ENCODE data around the gene SLC35E4.
"Not testable (repeated sequence)": the region's sequence is repeated elsewhere in the genome, so short reads cannot be mapped to it uniquely, and the experiment has no call there.

Gene SLC35E4

GRCh38 chr22:30631469-30631868, 4.1 kb upstream of the SLC35E4 start:
- not testable (repeated sequence) for H3K9me3 Mint-ChIP-seq; H3K36me3 Mint-ChIP-seq (ENCODE audit: low read depth); H3K27me3 Mint-ChIP-seq; H3K4me3 Mint-ChIP-seq; H3K27ac Mint-ChIP-seq
- peaks cover 16% of the 10 kb centered on the region for H3K4me1 Mint-ChIP-seq (ENCODE audit: low read depth)

- Mint-ChIP-seq H3K36me3 (ENCODE audit: low read depth) (peaks cover 7% of the 10 kb centered on the region), H3K4me3 (peak overlapping the region; percentile 87), H3K27me3 (no peaks in the 10 kb centered on the region), H3K4me1 (ENCODE audit: low read depth) (peaks cover 30% of the 10 kb centered on the region), H3K9me3 (no peaks in the 10 kb centered on the region), H3K27ac (peak overlapping the region; percentile 85)
These were observed 929 bp upstream of the SLC35E4 start for GRCh38 chr22:30634471-30635233.

GRCh38 chr22:30636226-30637077, 871 bp downstream of the SLC35E4 start:
- no peaks in the 10 kb centered on the region for H3K27me3 Mint-ChIP-seq
- peaks cover 30% of the 10 kb centered on the region for H3K4me1 Mint-ChIP-seq (ENCODE audit: low read depth)
- peak overlapping the region; percentile 87 for H3K4me3 Mint-ChIP-seq
- H3K36me3 Mint-ChIP-seq (ENCODE audit: low read depth): peaks cover 9% of the 10 kb centered on the region
- H3K9me3 Mint-ChIP-seq: no peaks in the 10 kb centered on the region
- peak overlapping the region; percentile 86 for H3K27ac Mint-ChIP-seq

- H3K27ac Mint-ChIP-seq: no peak overlapping the region
- peaks cover 37% of the 10 kb centered on the region for H3K4me1 Mint-ChIP-seq (ENCODE audit: low read depth)
- no peaks in the 10 kb centered on the region for H3K27me3 Mint-ChIP-seq
- peak overlapping the region; percentile 87 for H3K4me3 Mint-ChIP-seq
- no peaks in the 10 kb centered on the region for H3K9me3 Mint-ChIP-seq
- peaks cover 9% of the 10 kb centered on the region for H3K36me3 Mint-ChIP-seq (ENCODE audit: low read depth)
These were observed 2.1 kb downstream of the SLC35E4 start for GRCh38 chr22:30637701-30638114.

GRCh38 chr22:30640361-30640760, 4.8 kb downstream of the SLC35E4 start:
- Mint-ChIP-seq H3K36me3 (ENCODE audit: low read depth) (peaks cover 9% of the 10 kb centered on the region), H3K27ac (no peak overlapping the region), H3K27me3 (no peaks in the 10 kb centered on the region), H3K4me1 (ENCODE audit: low read depth) (peaks cover 49% of the 10 kb centered on the region), H3K9me3 (no peaks in the 10 kb centered on the region), H3K4me3 (no peak overlapping the region)

GRCh38 chr22:30640839-30641430, 5.4 kb downstream of the SLC35E4 start:
- Mint-ChIP-seq H3K4me3 (no peak overlapping the region), H3K4me1 (ENCODE audit: low read depth) (peaks cover 48% of the 10 kb centered on the region), H3K27me3 (no peaks in the 10 kb centered on the region), H3K9me3 (no peaks in the 10 kb centered on the region), H3K36me3 (ENCODE audit: low read depth) (peaks cover 9% of the 10 kb centered on the region), H3K27ac (no peak overlapping the region)

GRCh38 chr22:30643055-30643875, 7.7 kb downstream of the SLC35E4 start:
- H3K27me3 Mint-ChIP-seq: no peaks in the 10 kb centered on the region
- H3K9me3 Mint-ChIP-seq: no peaks in the 10 kb centered on the region
- H3K4me1 Mint-ChIP-seq (ENCODE audit: low read depth): peaks cover 44% of the 10 kb centered on the region
- peak overlapping the region; percentile 44 for H3K4me3 Mint-ChIP-seq
- H3K27ac Mint-ChIP-seq: peak overlapping the region; percentile 93
- H3K36me3 Mint-ChIP-seq (ENCODE audit: low read depth): peaks cover 16% of the 10 kb centered on the region

- peaks cover 67% of the 10 kb centered on the region for H3K4me1 Mint-ChIP-seq (ENCODE audit: low read depth)
- no peak overlapping the region for H3K4me3 Mint-ChIP-seq
- H3K27ac Mint-ChIP-seq: no peak overlapping the region
- H3K27me3 Mint-ChIP-seq: no peaks in the 10 kb centered on the region
- no peaks in the 10 kb centered on the region for H3K9me3 Mint-ChIP-seq
- H3K36me3 Mint-ChIP-seq (ENCODE audit: low read depth): peaks cover 7% of the 10 kb centered on the region
These were observed 11.1 kb downstream of the SLC35E4 start for GRCh38 chr22:30646518-30647160.

GRCh38 chr22:30647536-30647935, 12.0 kb downstream of the SLC35E4 start:
- H3K9me3 Mint-ChIP-seq: no peaks in the 10 kb centered on the region
- peaks cover 7% of the 10 kb centered on the region for H3K36me3 Mint-ChIP-seq (ENCODE audit: low read depth)
- no peak overlapping the region for H3K27ac Mint-ChIP-seq
- H3K27me3 Mint-ChIP-seq: no peaks in the 10 kb centered on the region
- H3K4me1 Mint-ChIP-seq (ENCODE audit: low read depth): peaks cover 70% of the 10 kb centered on the region
- H3K4me3 Mint-ChIP-seq: no peak overlapping the region

- Mint-ChIP-seq H3K4me3 (peak overlapping the region; percentile 17), H3K27me3 (no peaks in the 10 kb centered on the region), H3K27ac (peak overlapping the region; percentile 71), H3K9me3 (no peaks in the 10 kb centered on the region), H3K4me1 (ENCODE audit: low read depth) (peaks cover 64% of the 10 kb centered on the region), H3K36me3 (ENCODE audit: low read depth) (peaks cover 7% of the 10 kb centered on the region)
These were observed 13.2 kb downstream of the SLC35E4 start for GRCh38 chr22:30648825-30649224.

GRCh38 chr22:30649430-30650007, 13.9 kb downstream of the SLC35E4 start:
- Mint-ChIP-seq H3K36me3 (ENCODE audit: low read depth) (peaks cover 7% of the 10 kb centered on the region), H3K27ac (peak overlapping the region; percentile 81), H3K4me3 (no peak overlapping the region), H3K27me3 (no peaks in the 10 kb centered on the region), H3K4me1 (ENCODE audit: low read depth) (peaks cover 57% of the 10 kb centered on the region), H3K9me3 (no peaks in the 10 kb centered on the region)

GRCh38 chr22:30650508-30651116, 15.0 kb downstream of the SLC35E4 start:
- H3K4me1 Mint-ChIP-seq (ENCODE audit: low read depth): peaks cover 50% of the 10 kb centered on the region
- H3K36me3 Mint-ChIP-seq (ENCODE audit: low read depth): peaks cover 11% of the 10 kb centered on the region
- H3K27me3 Mint-ChIP-seq: no peaks in the 10 kb centered on the region
- H3K27ac Mint-ChIP-seq: peak overlapping the region; percentile 77
- no peak overlapping the region for H3K4me3 Mint-ChIP-seq
- no peaks in the 10 kb centered on the region for H3K9me3 Mint-ChIP-seq

GRCh38 chr22:30652852-30653251, 17.3 kb downstream of the SLC35E4 start:
- Mint-ChIP-seq H3K27ac (peak overlapping the region; percentile 24), H3K9me3 (no peaks in the 10 kb centered on the region), H3K27me3 (no peaks in the 10 kb centered on the region), H3K4me1 (ENCODE audit: low read depth) (peaks cover 45% of the 10 kb centered on the region), H3K4me3 (no peak overlapping the region), H3K36me3 (ENCODE audit: low read depth) (peaks cover 9% of the 10 kb centered on the region)
